Epithelial cell of prostate (primary cell): ENCODE results near the gene FNDC8.
A peak's percentile ranks its signal among the peaks of the same experiment; 100 is the strongest.
"Not testable (repeated sequence)": the region's sequence is repeated elsewhere in the genome, so short reads cannot be mapped to it uniquely, and the experiment has no call there.

ENCODE experiments used
- DNase-seq: peaks from one replicate; pipeline ENCODE4 v3.0.0-alpha.2; 2011; ENCODE audit warnings: low read depth, low spot score
- H3K27ac ChIP-seq: fragments of 450-650 bp; 2 replicates; pipeline ENCODE4 v1.5.1; 2017; ENCODE audit warnings: mild to moderate bottlenecking

FNDC8 gene

DNA sequence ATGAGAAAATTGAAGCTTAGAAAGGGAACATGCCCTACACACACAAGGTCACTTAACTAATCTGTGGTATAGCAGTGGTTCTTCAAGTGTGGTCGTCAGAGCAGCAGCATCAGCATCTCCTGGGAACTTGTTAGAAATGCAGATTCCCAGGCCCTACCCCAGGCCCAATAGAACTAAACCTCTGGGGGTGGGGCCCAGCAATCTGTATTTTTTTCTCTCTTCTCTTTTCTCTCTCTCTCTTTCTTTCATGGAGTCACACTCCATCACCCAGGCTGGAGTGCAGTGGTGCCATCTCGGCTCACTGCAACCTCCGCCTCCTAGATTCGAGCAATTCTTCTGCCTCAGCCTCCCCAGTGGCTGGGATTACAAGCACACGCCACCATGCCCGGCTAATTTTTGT, 16.8 kb downstream of the FNDC8 start:
- DNase-seq, result no peak

GRCh38 chr17:35141681-35142466, 20.5 kb downstream of the FNDC8 start, which contains the start of gene NLE1:
Gene NLE1 (minus strand): TSS chr17:35142303. CDS start chr17:35142275, 28 bp downstream.
- peak; percentile 29 for DNase-seq
- H3K27ac ChIP-seq, result no peak within 1 kb of the TSS

More for the DNA sequence above, 16.8 kb downstream of the FNDC8 start:
- H3K27ac ChIP-seq, result no peak overlapping the region

DNA sequence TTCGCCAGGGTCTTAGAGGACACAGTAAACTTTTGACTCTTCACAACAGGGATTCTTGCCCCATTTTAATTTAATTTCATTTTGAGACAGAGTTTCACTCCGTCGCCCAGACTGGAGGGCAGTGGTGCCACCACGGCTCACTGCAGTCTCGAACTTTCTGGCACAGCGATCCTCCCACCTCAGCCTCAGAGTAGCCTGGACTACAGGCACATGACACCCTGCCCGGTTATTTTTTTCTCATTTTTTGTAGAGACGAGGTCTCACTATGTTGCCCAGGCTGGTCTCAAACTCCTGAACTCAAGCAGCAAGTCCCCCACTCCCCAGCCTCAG, 21.0 kb downstream of the FNDC8 start:
- H3K27ac ChIP-seq, result no peak overlapping the region
- no peak for DNase-seq

- no peak overlapping the region for H3K27ac ChIP-seq
- DNase-seq, result no peak
Observed at GRCh38 chr17:35144840-35145239, 23.4 kb downstream of the FNDC8 start.

DNA sequence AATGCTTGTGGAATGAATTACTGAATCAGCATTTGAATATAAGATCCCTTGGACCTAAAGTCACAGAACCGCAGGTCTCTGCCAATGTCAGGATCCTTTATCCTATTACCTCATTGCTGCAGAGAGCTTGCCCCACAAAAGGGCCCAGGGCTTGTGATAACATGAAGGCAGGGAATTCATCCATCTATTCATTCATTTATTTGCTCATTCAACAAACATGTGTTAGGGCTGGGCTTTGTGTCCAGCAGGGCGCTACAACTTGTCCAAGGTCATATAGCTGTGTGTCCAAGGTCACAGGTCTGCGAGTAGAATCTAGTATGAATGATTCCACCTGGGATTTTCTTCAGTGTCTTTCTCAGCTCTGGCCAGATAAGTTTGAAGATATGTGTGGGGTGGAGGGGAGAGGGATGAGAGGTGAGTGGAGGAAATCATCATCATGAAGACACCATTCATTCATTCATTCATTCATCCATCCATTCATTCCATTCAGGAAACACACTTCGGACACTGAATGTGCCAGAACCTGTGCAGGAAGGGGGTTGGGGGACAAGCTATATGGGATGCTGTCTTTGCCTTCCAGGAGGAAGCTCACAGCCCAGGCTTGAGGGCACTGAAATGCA, 24.9 kb downstream of the FNDC8 start:
- DNase-seq, result peak; percentile 16
- H3K27ac ChIP-seq, result no peak overlapping the region

DNA sequence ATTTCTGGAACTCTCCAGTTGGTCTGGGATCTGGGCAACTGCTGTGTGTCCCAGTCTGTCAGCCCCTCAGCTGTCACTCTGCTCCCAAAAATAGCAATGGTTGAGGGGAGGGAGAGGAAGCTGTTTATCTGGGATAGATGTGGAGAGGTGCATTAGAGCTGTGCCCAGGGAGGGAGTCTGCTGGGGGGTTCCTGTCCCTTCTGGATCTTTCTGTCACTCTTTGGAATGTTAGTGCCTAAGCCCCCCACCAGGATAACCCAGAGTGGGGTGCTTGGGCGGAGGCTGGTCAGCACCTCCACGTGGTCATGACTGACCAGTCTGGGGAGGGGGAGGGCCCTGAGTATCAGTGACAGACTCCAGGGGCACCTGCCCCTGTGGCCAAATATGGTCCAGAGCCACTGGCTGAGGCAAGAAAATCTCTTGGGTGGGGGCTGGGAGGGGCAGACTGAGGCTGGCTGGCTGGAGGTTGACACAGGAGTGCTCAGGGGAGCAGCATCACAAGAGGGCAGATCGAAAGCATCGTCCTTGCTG, 26.0 kb downstream of the FNDC8 start, which contains the start of gene UNC45B:
Gene UNC45B (plus strand): TSS at position 443 of the 531 bp plus-strand sequence. CDS start 447 bp downstream, outside the sequence.
- no peak within 1 kb of the TSS for H3K27ac ChIP-seq
- DNase-seq, result no peak

DNA sequence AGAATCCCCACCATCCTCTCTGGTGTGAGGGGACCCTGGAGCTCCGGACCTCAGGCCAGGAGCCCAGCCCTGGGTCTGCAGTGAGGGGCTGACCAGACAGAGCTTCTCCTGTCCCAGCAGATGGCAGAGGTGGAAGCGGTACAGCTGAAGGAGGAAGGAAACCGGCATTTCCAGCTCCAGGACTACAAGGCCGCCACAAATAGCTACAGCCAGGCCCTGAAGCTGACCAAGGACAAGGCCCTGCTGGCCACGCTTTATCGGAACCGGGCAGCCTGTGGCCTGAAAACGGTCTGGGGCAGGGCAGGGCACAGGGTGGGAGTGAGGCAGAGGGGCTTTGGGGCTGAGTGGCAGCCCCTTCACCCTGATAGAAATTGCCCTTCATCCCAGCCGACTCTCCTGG, 26.7 kb downstream of the FNDC8 start:
- H3K27ac ChIP-seq, result no peak overlapping the region
- DNase-seq, result no peak

GRCh38 chr17:35149941-35150340, 28.5 kb downstream of the FNDC8 start:
- no peak for DNase-seq
- H3K27ac ChIP-seq, result no peak overlapping the region

- DNase-seq, H3K27ac ChIP-seq: not testable (repeated sequence)
Observed at GRCh38 chr17:35151080-35151479, 29.7 kb downstream of the FNDC8 start.

GRCh38 chr17:35152421-35153140, 31.2 kb downstream of the FNDC8 start:
- no peak for DNase-seq

GRCh38 chr17:35154196-35155165, 33.1 kb downstream of the FNDC8 start:
- no peak for DNase-seq
- H3K27ac ChIP-seq, result no peak overlapping the region

More at GRCh38 chr17:35152421-35153140, 31.2 kb downstream of the FNDC8 start:
- no peak overlapping the region for H3K27ac ChIP-seq

DNA sequence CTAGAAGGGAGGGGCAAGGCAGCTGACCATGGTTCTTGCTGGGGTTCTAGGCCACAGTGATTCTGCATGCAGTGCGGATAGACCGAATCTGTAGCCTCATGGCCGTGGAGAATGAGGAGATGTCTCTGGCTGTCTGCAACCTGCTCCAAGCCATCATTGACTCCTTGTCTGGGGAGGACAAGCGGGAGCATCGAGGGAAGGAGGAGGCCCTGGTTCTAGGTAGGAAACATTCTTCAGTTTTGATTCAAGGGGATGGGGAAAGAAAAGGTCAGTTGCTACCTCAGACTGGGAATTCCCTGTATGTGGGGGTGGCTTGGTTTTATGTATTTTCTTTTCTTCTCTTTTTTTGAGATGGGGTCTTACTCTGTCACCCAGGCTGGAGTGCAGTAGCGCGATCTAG, 33.8 kb downstream of the FNDC8 start:
- H3K27ac ChIP-seq, result no peak overlapping the region
- DNase-seq, result no peak

- DNase-seq, result no peak
- H3K27ac ChIP-seq, result peak overlapping the region; percentile 73
Observed at GRCh38 chr17:35159940-35160339, 38.5 kb downstream of the FNDC8 start.

- no peak for DNase-seq
- peak overlapping the region; percentile 73 for H3K27ac ChIP-seq
Observed at GRCh38 chr17:35160354-35161201, 39.2 kb downstream of the FNDC8 start.

DNA sequence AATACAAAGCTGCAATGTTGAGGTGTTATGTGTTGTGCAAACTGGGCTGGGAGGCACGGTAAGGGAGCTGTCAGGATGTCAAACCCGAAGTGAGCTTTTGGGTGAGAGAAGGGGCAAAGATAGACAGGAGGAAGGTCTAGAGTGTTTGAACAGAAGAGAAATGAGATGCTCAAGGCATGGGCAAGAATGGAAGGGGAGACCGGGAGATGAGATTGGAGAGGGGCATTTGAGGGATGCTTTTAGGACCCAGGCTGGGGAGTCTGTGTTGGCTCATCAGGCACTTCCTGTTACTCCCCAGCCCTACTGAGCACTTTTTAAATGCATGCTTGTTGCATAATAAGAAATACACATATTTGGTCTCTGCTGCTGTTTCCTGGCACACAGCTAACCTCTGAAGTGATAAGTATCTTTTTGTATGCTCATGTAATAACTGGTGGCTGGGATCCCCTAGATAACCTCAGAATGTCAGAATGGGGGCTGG, 39.9 kb downstream of the FNDC8 start:
- H3K27ac ChIP-seq, result peak overlapping the region; percentile 73
- DNase-seq, result no peak

DNA sequence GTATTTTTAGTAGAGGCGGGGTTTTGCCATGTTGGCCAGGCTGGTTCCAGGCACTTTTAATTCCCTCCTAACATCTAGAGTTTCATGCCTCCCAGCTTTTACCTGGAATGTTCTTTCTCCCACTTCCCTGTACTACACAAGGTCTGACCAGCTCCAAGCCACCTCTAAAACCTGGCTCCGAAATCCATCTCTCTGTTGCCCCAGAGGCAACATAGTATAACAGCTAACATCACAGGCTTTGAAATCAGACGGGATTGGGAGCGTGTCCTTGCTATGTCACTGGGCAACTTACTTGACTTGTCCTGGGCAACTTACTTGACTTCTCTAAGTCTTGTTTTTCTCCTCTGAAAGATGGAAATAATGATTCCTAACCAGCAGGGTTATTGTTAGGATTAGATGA, 41.3 kb downstream of the FNDC8 start:
- H3K27ac ChIP-seq, result no peak overlapping the region
- DNase-seq, result no peak

DNA sequence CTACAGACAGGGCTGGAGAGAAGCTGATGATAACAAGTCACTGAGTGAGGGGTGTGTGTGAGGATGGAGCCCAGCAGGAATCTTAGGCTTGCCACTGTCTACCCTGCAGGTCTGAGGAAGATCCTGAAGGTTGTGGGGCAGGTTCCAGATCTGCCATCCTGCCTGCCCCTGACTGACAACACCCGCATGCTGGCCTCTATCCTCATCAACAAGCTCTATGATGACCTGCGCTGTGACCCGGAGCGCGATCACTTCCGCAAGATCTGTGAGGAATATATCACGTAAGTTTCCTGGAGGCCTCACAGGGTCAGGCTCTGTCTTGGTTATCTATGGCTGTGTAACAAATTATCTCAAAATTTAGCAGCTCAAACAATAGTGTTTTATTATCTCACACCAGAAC, 42.5 kb downstream of the FNDC8 start:
- DNase-seq, result no peak
- H3K27ac ChIP-seq, result no peak overlapping the region

GRCh38 chr17:35164716-35165115, 43.3 kb downstream of the FNDC8 start:
- DNase-seq, result no peak
- no peak overlapping the region for H3K27ac ChIP-seq

- DNase-seq, result no peak
Observed at GRCh38 chr17:35166526-35166925, 45.1 kb downstream of the FNDC8 start.

More at GRCh38 chr17:35166526-35166925, 45.1 kb downstream of the FNDC8 start:
- H3K27ac ChIP-seq, result peak overlapping the region; percentile 23
